OCI-M2 (cell line): ENCODE data around the gene PRKCE.
"Not testable (repeated sequence)": the region's sequence is repeated elsewhere in the genome, so short reads cannot be mapped to it uniquely, and the experiment has no call there.

ENCODE experiments used
- DNase-seq: peaks from one replicate; lab custom pipeline; 2025; ENCODE audit not compliant: unreplicated experiment; lab: John Stamatoyannopoulos, UW

The PRKCE gene

GRCh38 chr2:45852450-45853150 is 201.1 kb downstream of the PRKCE start:
- no peak for DNase-seq

GRCh38 chr2:45855374-45855773 is 203.9 kb downstream of the PRKCE start:
- DNase-seq, result no peak

- no peak for DNase-seq
Measured at GRCh38 chr2:45856391-45857274, 205.2 kb downstream of the PRKCE start.

GRCh38 chr2:45857275-45857609 is 205.8 kb downstream of the PRKCE start:
- DNase-seq, result no peak

- no peak for DNase-seq
Measured at GRCh38 chr2:45857867-45858520, 206.5 kb downstream of the PRKCE start.

GRCh38 chr2:45858872-45859271 is 207.4 kb downstream of the PRKCE start:
- DNase-seq, result not testable (repeated sequence)

GRCh38 chr2:45859682-45860081 is 208.2 kb downstream of the PRKCE start:
- DNase-seq, result no peak

GRCh38 chr2:45860136-45861121 is 209.0 kb downstream of the PRKCE start:
- DNase-seq, result no peak

- DNase-seq, result no peak
Measured at GRCh38 chr2:45862843-45863242, 211.4 kb downstream of the PRKCE start.

GRCh38 chr2:45864121-45864520 is 212.6 kb downstream of the PRKCE start:
- DNase-seq, result no peak

GRCh38 chr2:45867349-45867748 is 215.9 kb downstream of the PRKCE start:
- DNase-seq, result no peak

- no peak for DNase-seq
Measured at GRCh38 chr2:45867800-45868199, 216.3 kb downstream of the PRKCE start.

GRCh38 chr2:45869165-45869501 is 217.7 kb downstream of the PRKCE start:
- no peak for DNase-seq

GRCh38 chr2:45871025-45871424 is 219.6 kb downstream of the PRKCE start:
- no peak for DNase-seq

GRCh38 chr2:45871541-45871940 is 220.1 kb downstream of the PRKCE start:
- no peak for DNase-seq

GRCh38 chr2:45872211-45872610 is 220.7 kb downstream of the PRKCE start:
- DNase-seq, result no peak

GRCh38 chr2:45874344-45874743 is 222.9 kb downstream of the PRKCE start:
- DNase-seq, result no peak

- DNase-seq, result no peak
Measured at GRCh38 chr2:45876611-45877010, 225.1 kb downstream of the PRKCE start.

- DNase-seq, result no peak
Measured at GRCh38 chr2:45879406-45879805, 227.9 kb downstream of the PRKCE start.

- DNase-seq, result no peak
Measured at GRCh38 chr2:45879936-45880335, 228.5 kb downstream of the PRKCE start.
